HG03066 (cell line): ENCODE results near the gene BRI3BP.
A peak's percentile ranks its signal among the peaks of the same experiment; 100 is the strongest.
"Not testable (repeated sequence)": the region's sequence is repeated elsewhere in the genome, so short reads cannot be mapped to it uniquely, and the experiment has no call there.

Source experiments
- ATAC-seq: cut with Tn5 transposase; IDR thresholded peaks from one replicate; pipeline ENCODE4 v1.9.1; 2021; ENCODE audit warnings: low read depth; ENCODE audit not compliant: unreplicated experiment

Gene BRI3BP

DNA sequence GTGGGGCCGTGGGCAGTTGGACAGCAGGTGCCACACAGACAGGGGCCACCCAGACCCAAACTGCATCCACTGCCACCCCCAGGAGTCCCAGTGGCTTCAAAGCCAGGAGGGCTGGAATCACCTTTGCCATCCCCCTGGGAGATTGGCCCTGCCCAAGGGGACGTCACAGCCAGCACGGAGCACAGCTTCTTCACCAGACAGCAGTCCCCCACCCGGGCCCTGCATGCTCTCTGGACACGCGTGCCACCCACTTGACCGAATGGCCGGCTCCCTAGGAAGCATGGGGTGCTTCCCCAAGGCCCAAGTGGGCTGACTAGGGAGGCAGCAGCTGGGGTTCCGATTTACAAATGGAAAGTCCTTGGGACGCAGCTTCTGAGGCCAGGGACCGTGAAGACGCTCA lies 21.8 kb upstream of the BRI3BP start:
- ATAC-seq: no peak

DNA sequence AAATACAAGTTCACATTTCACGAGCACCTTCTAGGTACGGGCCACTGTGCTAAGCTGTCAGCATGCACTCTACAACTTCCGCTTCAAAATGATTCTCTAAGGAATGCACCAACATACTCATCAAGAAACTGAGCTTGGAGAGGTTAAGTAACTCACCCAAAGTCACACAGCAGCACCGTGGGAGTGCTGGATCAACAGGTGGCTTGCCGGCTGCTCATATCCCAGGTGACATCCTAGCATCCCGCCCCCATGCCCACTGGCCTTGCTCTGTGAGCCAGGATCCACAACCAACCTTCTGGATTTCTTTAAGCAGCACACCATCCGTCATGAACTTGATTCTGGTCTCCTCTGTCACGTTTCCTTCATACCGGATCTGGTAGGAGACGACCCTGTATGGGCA lies 21.2 kb upstream of the BRI3BP start:
- no peak for ATAC-seq

DNA sequence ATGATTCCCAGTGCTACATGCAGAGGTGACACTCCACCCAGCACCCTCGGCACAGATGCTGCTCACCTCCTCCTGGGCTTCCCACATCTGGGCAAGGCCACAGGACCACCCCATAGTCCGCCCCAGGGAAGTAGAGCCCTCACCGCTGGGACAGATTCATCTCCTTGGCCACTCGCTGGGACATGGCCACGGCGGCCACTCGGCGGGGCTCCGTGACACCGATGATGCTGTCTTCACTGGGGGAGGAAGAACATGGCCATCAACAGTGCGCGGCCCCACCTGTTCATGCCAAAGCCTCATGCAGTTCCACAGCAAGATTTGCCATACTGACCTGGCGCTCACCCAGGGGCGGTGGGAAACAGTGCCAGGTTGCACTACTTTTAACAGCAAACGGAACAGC lies 18.2 kb upstream of the BRI3BP start:
- no peak for ATAC-seq

DNA sequence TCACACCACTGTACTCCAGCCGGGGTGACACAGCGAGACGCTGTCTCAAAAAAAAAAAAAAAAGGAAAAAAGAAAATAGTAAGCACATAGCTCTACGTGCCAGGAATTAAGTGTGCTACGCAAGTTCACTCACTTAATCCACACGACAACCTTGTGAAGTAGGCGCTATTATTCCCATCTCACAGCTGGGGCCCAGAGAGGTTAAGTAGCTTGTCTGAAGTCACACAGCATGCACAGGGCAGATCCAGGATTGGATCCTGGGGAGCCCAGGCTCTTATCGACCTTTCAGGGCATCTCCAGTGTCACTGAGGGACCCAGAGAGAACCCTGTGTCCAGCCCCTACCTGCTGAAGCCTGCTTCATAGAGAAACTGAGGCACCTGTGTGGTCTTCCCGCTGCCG lies 16.4 kb upstream of the BRI3BP start:
- ATAC-seq: no peak

DNA sequence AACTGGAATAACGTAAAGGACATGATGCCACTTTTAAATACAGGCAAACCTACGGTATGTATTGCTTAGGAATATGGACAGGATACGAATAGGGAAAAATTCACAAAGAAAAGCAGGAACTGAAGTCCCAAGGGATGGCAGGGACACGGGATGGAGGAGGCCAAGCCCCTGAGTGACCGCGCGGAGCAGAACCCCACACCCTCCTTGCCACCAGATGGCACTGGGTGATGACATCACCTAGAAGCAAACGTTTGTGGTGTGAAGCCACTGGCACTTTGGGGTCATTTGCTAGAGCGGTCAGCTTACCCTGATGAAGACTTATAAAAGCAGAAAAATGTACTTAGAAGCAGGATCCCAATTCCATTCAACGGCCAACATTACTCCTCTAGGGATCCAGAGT lies 13.9 kb upstream of the BRI3BP start:
- no peak for ATAC-seq

DNA sequence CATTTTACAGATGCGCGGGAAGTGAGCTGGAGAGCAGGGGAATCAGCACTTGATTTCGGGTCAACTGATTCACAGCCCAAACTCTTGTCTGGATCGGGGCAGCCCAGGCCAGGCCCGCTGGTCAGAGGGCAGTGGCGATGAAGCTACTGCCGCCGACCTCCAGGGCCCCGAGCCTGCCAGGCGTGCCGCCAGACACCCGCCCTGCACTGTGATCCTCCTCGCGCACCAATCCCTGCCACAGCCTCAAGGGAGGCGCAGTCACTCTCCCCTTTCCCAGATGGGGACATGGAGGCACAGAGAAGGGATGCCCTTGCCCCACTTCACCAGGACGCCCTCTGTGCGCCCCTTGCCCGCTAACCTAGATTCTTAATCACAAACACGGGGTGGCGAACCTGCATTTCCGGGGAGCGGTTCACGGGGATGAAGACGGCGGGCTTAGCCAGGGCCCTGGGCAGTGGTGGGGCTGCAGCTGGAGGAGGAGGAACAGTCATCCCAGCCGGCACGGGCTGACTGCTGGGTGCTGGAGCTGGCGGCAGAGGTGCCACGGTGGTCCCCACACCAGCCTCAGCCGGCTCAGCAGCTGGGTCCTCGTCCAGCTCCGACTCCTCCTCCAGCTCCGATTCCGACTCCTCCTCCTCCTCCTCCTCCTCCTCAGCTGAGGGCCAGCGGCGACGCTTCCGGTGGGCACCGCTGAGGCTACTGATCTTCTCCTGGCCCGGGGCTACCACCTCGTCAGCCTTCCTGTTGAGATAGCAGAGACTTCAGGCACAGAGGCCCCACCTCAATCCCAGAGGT lies 13.2 kb upstream of the BRI3BP start:
- no peak for ATAC-seq

DNA sequence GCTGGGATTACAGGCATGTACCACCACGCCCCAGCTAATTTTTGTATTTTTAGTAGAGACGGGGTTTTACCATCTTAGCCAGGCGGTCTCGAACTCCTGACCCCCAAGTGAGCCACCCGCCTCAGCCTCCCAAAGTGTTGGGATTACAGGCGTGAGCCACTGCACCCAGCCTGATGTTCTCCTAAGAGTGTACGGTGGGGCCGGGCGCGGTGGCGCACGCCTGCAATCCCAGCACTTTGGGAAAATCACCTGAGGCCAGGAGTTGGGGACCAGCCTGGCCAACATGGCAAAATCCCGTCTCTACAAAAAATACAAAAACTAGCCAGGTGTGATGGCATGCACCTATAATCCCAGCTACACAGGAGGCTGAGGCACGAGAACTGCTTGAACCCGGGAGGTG lies 6.6 kb upstream of the BRI3BP start:
- not testable (repeated sequence) for ATAC-seq

DNA sequence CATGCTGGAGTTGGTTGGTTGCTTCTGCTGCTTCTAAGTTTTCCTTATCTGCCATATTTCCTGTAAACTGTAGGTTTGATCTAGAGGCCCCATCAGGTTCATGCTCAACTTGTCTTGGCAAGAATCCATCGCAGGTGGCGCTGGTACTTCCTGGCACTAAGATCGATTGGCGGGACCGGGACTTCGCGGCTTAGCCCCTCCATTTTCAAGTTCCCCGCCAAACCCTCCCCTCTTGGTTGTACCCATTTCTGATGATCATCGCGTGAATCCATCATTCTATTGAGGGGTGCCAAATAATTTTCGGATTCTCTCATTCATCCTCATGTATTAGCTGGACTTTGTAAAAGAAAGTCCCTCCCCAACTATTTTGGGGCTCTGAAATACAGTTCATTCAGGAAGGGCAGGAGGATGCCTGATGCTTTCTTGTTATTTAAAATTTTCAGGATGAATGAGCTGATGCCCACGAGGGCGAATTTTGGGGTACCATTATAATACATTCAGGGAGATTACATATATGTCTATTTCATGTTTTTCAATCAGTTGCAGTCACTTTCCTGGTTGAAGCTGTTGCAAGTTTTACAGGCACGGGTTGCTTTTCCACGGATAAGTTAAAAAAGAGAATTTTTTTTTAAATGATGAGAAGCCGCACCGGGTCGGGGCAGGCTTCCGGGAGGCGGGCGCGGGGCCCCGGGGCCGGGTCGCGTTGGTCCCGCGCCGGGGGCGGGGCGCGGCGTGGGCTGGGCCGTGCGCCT lies 395 bp upstream of the BRI3BP start:
- ATAC-seq: no peak

DNA sequence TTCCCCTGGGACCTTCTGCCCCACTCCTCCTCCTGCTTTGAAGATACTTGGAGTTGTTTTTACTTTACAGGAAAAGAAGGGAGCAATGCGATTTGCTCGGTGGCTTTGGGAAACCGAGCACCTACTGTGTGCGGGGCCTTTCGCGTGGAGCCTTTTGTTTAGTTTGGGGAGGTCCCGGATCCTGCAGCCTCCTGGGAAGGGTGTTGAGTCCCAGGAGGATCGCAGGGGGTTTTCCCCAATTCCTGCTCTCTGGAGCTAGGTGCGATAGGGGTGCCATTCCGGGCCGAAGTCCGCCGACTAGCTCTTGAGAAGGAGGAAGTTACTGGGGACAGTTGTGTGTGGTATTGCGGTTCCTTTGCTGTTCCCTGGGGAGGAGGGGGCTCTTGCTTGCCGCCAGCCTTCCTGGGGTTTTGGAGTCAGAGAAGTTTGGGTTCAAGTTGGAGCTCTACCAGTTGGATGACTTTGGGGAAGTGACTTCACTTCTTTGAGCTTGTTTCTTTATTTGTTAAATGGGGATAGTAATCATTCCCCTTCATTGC lies 1.1 kb downstream of the BRI3BP start:
- ATAC-seq: peak; percentile 33

DNA sequence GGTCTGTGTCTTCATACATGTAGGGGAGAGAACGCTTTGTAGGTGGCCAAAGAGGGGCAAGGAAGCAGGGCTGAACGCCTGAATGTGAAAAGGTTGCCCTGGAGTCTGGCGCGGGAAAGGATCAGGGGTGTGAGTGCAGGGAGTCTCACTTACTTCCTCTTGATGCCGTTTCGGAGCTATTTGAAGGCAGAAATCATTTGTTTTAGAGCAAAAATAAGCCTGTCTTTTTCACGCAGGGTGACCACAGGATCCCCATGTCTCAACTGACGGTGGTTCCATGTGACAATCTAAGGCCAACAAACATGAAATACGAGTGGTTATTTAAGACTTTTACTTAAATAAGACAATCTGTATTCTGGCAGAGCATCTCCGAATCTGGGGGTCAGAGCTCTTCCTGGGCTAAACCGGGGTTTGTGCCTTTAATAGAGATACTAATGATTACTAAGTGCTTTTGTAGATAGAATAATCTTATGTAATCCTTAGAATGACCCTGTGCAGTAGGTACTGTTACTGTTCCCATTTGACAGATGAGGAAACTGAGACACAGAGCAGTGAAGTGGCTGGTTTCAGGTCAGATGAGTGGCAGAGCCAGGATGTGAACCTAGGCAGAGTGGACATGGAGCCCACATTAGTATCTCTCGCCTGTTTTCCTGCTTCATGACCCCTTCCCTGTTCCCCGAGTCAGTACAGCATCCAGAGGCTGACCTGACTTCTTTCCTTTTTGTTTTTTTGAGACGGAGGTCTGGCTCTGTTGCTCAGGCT lies 1.9 kb downstream of the BRI3BP start:
- ATAC-seq: no peak

DNA sequence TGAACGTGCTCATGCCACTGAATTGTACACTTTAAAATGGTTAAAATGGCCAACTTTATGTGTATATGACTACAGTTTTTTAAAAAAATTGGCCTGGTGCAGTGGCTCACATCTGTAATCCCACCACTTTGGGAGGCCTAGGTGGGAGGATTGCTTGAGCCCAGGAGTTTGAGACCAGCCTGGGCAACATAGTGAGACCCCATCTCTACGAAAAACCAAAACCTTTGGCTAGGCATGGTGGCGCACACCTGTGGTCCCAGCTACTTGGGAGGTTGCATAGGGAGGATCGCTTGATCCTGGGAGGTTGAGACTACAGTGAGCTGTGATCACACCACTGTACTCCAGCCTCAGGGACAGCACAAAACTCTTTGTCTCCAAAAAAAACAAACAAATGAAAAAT lies 5.3 kb downstream of the BRI3BP start:
- ATAC-seq: no peak

DNA sequence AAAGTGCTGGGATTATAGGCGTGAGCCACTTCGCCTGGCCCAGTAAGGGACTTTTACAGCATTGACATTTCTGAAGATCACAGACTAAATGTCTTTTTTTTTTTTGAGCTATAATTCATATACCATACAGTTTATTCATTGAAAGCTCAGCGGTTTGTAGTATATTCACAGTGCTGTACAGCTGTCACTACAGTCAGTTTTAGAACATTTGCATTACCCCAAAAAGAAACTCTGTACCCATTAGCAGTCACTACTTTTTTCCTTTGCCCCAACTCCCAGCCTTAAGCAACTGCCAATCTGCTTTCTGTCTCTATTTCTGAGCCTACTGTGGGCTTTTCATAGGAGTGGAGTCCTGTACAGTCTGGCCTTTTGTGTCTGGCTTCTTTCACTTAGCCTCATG lies 8.2 kb downstream of the BRI3BP start:
- no peak for ATAC-seq

DNA sequence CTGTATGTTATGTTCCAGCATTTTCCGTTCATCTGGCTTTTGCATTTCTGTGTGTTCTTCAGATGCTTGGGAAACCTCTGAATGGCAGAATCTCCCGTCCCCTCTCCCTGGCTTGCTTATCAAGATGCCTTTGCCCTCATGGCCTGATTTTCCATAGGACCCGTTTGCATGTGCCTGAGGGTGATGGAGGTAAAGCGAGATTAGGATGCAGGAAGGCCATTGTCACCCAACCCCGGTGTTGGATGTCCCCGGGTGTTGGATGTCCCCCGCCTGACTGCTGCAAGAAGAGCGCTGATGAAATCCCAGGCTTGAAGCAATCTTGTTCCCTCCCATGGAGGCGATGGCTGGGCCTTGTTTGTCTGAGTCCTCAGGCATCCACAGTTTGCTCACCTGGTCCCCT lies 9.6 kb downstream of the BRI3BP start:
- no peak for ATAC-seq

DNA sequence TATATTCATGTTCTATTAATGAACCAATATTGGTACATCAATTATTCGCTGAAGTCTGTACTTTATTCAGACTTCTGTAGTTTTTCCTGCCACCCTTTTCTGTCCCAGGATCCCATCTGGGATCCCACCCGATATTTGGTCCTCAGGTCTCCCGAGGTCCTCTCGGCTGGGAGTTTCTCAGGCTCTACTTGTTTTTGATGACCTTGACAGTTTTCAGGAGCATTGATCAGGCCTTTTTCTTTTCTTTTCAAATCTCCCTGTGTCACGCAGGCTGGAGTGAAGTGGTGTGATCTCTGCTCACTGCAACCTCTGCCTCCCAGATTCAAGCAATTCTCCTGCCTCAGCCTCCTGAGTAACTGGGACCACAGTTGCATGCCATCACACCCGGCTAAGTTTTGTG lies 11.2 kb downstream of the BRI3BP start:
- no peak for ATAC-seq

DNA sequence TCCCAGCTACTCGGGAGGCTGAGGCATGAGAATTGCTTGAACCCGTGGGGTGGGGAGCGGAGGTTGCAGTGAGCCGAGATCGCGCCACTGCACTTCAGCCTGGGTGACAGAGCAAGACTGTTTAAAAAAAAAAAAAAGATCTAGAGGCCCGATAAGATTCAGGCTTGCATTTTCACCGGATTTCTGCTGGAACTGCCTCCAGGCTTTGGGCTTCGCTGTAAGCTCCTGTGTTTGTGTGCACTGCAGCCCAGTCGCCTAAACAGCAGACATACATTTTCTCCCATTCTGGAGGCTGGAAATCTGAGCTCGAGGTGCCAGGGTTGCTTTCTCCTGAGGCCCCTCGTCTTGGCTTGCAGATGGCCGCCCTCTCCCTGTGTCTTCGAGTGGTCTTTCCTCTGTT lies 12.2 kb downstream of the BRI3BP start:
- no peak for ATAC-seq

DNA sequence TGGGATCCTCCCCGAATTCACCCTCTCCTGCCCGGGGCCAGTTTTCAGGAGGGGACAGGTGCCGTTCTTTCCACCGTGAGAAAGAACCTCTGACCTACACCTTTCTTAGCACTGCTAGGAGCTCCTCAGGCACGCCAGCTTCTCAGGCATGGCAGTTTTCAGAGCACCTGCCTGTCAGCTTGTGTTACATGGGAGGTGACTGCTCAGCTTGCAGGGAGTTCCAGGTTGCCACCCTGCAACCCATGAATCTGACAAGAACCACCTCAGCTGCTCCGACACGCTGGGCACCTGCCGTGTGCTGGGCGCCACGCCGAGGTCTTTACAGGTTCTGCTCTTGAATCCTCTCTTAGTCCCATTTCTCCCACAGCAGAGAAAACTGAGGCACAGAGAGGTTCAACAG lies 12.9 kb downstream of the BRI3BP start:
- ATAC-seq: no peak

DNA sequence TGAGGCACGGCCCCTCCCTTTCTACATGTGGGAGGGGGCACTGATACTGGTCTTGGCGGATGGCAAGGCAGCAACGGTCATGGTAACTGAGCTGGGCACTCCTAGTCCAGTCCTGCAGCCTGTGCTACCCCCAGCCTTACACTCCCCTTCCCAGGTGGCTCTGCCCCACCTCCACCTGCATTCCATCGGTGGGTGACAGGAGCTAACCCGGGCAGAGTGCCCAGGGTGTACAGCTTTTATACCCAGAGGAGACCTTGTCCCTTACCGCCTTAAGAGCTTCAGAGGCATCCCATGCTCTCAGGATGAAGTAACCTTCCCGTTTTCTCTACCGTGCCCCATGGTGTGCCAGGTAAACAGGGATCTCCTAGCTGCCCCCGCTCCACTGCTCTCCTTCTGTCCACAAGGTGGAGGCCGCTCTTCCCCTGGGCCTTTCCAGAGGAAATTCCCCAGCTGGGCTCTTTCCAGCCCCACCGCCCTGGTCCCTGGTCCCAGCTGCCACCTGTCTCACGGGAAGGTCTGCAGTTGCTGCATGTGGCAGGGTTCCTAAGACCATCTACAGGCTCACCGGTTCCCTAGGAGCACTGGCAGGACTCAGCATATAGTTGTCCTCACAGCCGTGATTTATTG lies 20.5 kb downstream of the BRI3BP start:
- ATAC-seq: no peak

DNA sequence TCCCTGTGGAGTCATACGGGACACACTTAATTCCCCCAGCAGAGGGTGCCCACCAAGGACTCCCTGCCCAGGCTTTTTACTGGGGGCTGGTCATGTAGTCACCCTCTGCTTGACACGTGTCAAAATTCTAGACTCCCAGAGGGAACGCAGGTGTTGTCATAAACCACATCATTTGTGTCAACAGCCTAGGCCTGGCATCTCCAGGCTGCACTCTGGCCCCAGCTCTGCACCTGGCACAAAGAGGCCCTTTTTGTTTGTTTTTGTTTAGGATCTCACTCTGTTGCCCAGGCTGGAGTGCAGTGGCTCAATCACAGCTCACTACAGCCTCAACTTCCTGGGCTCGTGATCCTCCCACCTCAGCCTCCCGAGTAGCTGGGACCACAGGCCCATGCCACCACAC lies 21.1 kb downstream of the BRI3BP start:
- no peak for ATAC-seq

DNA sequence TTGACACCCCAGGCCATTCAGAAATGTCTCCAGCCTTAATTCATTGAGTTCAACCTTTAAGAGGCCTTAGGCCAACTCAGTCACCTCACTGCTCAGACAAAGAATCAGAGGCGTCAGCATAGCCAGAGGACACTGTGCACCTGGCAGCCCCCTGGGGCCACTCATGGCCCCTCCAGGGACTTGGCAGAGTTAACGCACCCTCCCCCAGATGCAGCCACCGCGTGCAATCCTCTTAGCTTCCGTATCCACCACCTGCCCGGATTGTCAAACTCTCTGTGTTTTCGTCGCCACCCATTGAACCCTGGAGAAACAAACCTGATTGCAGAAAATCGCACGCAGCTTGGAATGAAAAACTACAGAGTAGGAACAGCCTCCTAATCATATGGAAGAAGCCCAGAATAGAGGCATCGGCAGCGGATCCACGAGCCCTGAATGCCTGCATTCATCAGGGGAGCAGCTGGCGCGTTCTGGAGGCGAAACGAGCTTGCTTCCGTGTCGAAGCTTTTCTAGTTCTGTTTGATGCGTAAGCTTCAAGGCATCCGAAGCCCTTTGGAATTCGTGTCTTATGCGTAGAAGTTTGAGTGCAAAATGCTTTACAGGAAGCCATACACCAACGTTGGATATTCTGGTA lies 22.4 kb downstream of the BRI3BP start:
- ATAC-seq: no peak

DNA sequence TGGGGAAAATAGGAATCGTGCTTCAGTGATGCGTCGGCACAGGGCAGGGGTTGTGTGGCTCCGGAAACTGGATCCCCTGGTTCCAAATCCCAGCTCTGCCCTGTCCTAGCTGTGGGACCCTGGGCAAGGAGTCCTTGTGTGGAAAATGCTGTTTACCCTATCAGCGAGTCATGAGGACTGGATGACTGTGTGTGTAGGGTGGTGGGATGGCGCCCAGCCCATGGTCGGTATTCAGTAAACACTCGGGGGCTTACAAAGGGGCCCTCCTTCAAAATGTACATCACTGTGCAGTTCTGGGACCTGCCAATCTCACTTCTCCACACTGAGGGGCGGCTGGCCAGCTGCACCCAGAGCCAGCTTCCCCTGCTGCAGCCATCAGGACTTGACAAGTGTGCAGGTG lies 24.4 kb downstream of the BRI3BP start:
- no peak for ATAC-seq
